A549 (cell line): ENCODE data around the gene RNF4. TPM values are rescaled to one million over a fixed set of nuclear protein-coding genes. Genes with fewer than 3 reads are reported as not detected.

ENCODE experiments used
- ATAC-seq, 2 experiments: fragments of 200-7000 bp in 1 of 2; fragments of >200 bp in 1 of 2; cut with Nextera tagmentation in 1 of 2; cut with Tn5 transposase in 1 of 2; 3 replicates each; pipeline versions ENCODE4 v1.8.0 to v1.9.1; 2018 to 2020; ENCODE audit warnings: mild to moderate bottlenecking in 1 of 2, moderate library complexity in 1 of 2
- CTCF ChIA-PET: fragments of 300-600 bp; sonication (Branson Sonifier 250); formaldehyde crosslinking; extraction: SDS; loops from one replicate; lab custom pipeline; 2021; ENCODE audit warnings: antibody characterized with exemption, inconsistent platforms; lab: Yijun Ruan, JAX
- POLR2A ChIA-PET: fragments of 350-600 bp; formaldehyde crosslinking; extraction: SDS; loops from one replicate; lab custom pipeline; 2021; ENCODE audit warnings: antibody characterized with exemption, inconsistent platforms; lab: Yijun Ruan, JAX
- DNase-seq, 2 experiments: peaks; one replicate each; pipeline versions ENCODE4 v3.0.0 to v3.0.0-alpha.2; 2011 to 2016; ENCODE audit warnings: low read depth in 1 of 2, low spot score in 1 of 2
- FAIRE-seq: peaks from 2 replicates; lab custom pipeline; 2011; peaks lifted over from hg19 to GRCh38; lab: Jason Lieb, UNC
- H3K27ac ChIP-seq, 2 experiments: fragments of >200 bp; sonication (Bioruptor Twin); formaldehyde crosslinking; 3 replicates each; pipeline ENCODE4 v1.5.1; 2016 to 2017
- H3K4me1 ChIP-seq: fragments of >200 bp; sonication (Bioruptor Twin); formaldehyde crosslinking; 3 replicates; pipeline ENCODE4 v1.6.1; 2016
- H3K4me2 ChIP-seq: fragments of >200 bp; sonication (Bioruptor Twin); formaldehyde crosslinking; 3 replicates; pipeline ENCODE4 v1.6.1; 2016
- H3K4me3 ChIP-seq: fragments of >200 bp; sonication (Bioruptor Twin); formaldehyde crosslinking; 3 replicates; pipeline ENCODE4 v1.5.1; 2016
- H3K9me3 ChIP-seq: fragments of >200 bp; sonication (Bioruptor Twin); formaldehyde crosslinking; 3 replicates; pipeline ENCODE4 v1.6.1; 2016
- ATOH8 ChIP-seq: fragments of 250-450 bp; sonication (Bioruptor Pico); IDR thresholded peaks from 2 replicates; pipeline ENCODE4 v1.5.0; 2020; ENCODE audit warnings: low read depth, mild to moderate bottlenecking, moderate library complexity
- CHD2 ChIP-seq: fragments of 150-350 bp; IDR thresholded peaks from 2 replicates; pipeline ENCODE4 v1.6.1; 2014; ENCODE audit warnings: low read length; ENCODE audit not compliant: partially characterized antibody
- EHMT2 ChIP-seq: fragments of 200-600 bp; sonication (generic); IDR thresholded peaks from 2 replicates; pipeline ENCODE4 v1.6.1; 2016; ENCODE audit warnings: antibody characterized with exemption, low read depth, mild to moderate bottlenecking, moderate library complexity
- ELK1 ChIP-seq: fragments of 150-350 bp; IDR thresholded peaks from 2 replicates; pipeline ENCODE4 v1.6.1; 2014; ENCODE audit warnings: low read depth, mild to moderate bottlenecking, low read length
- EP300 ChIP-seq, 2 experiments: fragments of >200 bp; sonication (Bioruptor Twin); formaldehyde crosslinking; IDR thresholded peaks; 2 replicates in 1 of 2; 3 replicates in 1 of 2; pipeline ENCODE4 v1.6.1; 2016 to 2017
- ESRRA ChIP-seq: fragments of 150-350 bp; IDR thresholded peaks from 2 replicates; pipeline ENCODE4 v1.6.1; 2014; ENCODE audit warnings: mild to moderate bottlenecking, low read length, borderline replicate concordance
- FOSB ChIP-seq: fragments of 250-450 bp; sonication (Bioruptor Pico); IDR thresholded peaks from 2 replicates; pipeline ENCODE4 v1.5.0; 2020; ENCODE audit warnings: mild to moderate bottlenecking, moderate library complexity
- FOSL2 ChIP-seq, 2 experiments: fragments of 450-650 bp in 1 of 2; fragments of >200 bp in 1 of 2; sonication (Bioruptor Twin) in 1 of 2; formaldehyde crosslinking; IDR thresholded peaks; 2 replicates each; pipeline versions ENCODE4 v1.5.0 to v1.6.1; 2016 to 2020; ENCODE audit warnings: mild to moderate bottlenecking in 1 of 2, moderate library complexity in 1 of 2
- GATA3 ChIP-seq: IDR thresholded peaks from 2 replicates; pipeline ENCODE4 v1.6.1; 2012; ENCODE audit warnings: borderline replicate concordance
- HDAC2 ChIP-seq: fragments of 200-600 bp; sonication (generic); IDR thresholded peaks from 2 replicates; pipeline ENCODE4 v1.6.1; 2016
- HMGXB4 ChIP-seq: fragments of 250-450 bp; sonication (Bioruptor Pico); IDR thresholded peaks from 2 replicates; pipeline ENCODE4 v1.5.0; 2021; ENCODE audit warnings: mild to moderate bottlenecking, moderate library complexity, borderline replicate concordance
- HOXA7 ChIP-seq: fragments of 250-450 bp; sonication (Bioruptor Pico); IDR thresholded peaks from 2 replicates; pipeline ENCODE4 v1.5.0; 2020; ENCODE audit warnings: mild to moderate bottlenecking, moderate library complexity
- JUNB ChIP-seq: fragments of >200 bp; sonication (Bioruptor Twin); formaldehyde crosslinking; IDR thresholded peaks from 2 replicates; pipeline ENCODE4 v1.6.1; 2016
- MAX ChIP-seq: IDR thresholded peaks from 2 replicates; pipeline ENCODE4 v1.6.1; 2012
- NPAS2 ChIP-seq: fragments of 250-450 bp; sonication (Bioruptor Pico); IDR thresholded peaks from 2 replicates; pipeline ENCODE4 v1.8.0; 2022; ENCODE audit warnings: mild to moderate bottlenecking, moderate library complexity, borderline replicate concordance
- NR3C1 ChIP-seq: fragments of >200 bp; sonication (Bioruptor Twin); formaldehyde crosslinking; IDR thresholded peaks from 3 replicates; pipeline ENCODE4 v1.6.1; 2017
- PHF8 ChIP-seq: fragments of 200-600 bp; sonication (generic); IDR thresholded peaks from 2 replicates; pipeline ENCODE4 v1.6.1; 2016; ENCODE audit warnings: low read depth, mild to moderate bottlenecking, antibody characterized with exemption, moderate library complexity, borderline replicate concordance
- RARB ChIP-seq: fragments of 250-450 bp; sonication (Bioruptor Pico); IDR thresholded peaks from 2 replicates; pipeline ENCODE4 v1.8.0; 2021; ENCODE audit warnings: mild to moderate bottlenecking, moderate library complexity
- RCOR1 ChIP-seq: fragments of 150-350 bp; IDR thresholded peaks from 2 replicates; pipeline ENCODE4 v1.6.1; 2014; ENCODE audit warnings: antibody characterized with exemption, low read length, low read depth
- RFX5 ChIP-seq: fragments of 450-650 bp; IDR thresholded peaks from 2 replicates; pipeline ENCODE4 v1.7.1; 2014; ENCODE audit warnings: antibody characterized with exemption, mild to moderate bottlenecking, moderate library complexity
- SMC3 ChIP-seq: fragments of >200 bp; sonication (Bioruptor Twin); formaldehyde crosslinking; IDR thresholded peaks from 3 replicates; pipeline ENCODE4 v1.6.1; 2018; ENCODE audit warnings: inconsistent platforms
- TFCP2L1 ChIP-seq: fragments of 250-450 bp; sonication (Bioruptor Pico); IDR thresholded peaks from 2 replicates; pipeline ENCODE4 v1.5.0; 2021; ENCODE audit warnings: mild to moderate bottlenecking
- ZC3H11A ChIP-seq: fragments of 450-650 bp; IDR thresholded peaks from 2 replicates; pipeline ENCODE4 v1.6.1; 2014; ENCODE audit warnings: antibody characterized with exemption, mild to moderate bottlenecking
- ZNF302 ChIP-seq: fragments of 250-450 bp; sonication (Bioruptor Pico); IDR thresholded peaks from 2 replicates; pipeline ENCODE4 v1.9.0; 2021; ENCODE audit warnings: inconsistent platforms, mild to moderate bottlenecking, moderate library complexity
- ZSCAN20 ChIP-seq: fragments of 250-450 bp; sonication (Bioruptor Pico); IDR thresholded peaks from 2 replicates; pipeline ENCODE4 v1.8.0; 2022; ENCODE audit warnings: mild to moderate bottlenecking, moderate library complexity
- WGBS: methylation state at CpG from one replicate; pipeline ENCODE4 v1.1.6; 2017; ENCODE audit errors: missing lambda C conversion rate; 5-methylcytosine and 5-hydroxymethylcytosine counted together
- polyA plus RNA-seq, 4 experiments: library from polyadenylated mRNA; depleted of rRNA in 3 of 4; stranded (reverse); fragments of >200 nt; fragmentation: RNase III in 1 of 4; extraction: RNeasy Plus Mini Kit Qiagen cat#74134 plus additional on column Dnase treatment in 1 of 4; gene quantifications; 2 replicates in 3 of 4; 3 replicates in 1 of 4; pipeline ENCODE4 v1.2.3, GENCODE V29; 2011 to 2017

RNF4 gene
- polyA plus RNA-seq, 2 of the 4 experiments (the other 2 are of a cell fraction): 65.8 to 93.5 TPM

- ATAC-seq: peak in 1 of 2 experiments; percentile 10; a peak in 2 of 6 replicates
- H3K9me3 ChIP-seq: no peaks in the 10 kb centered on the region
- peak overlapping the region in 1 of 2 experiments; percentile 68; a peak in 3 of 6 replicates for H3K27ac ChIP-seq
- TF ChIP-seq ATOH8 (CRISPR knock-in tag) (no peak), RFX5 (no peak), FOSB (CRISPR knock-in tag) (no peak), ZNF302 (no peak), RCOR1 (no peak), RARB (CRISPR knock-in tag) (no peak), NR3C1 (no peak), EHMT2 (no peak), TFCP2L1 (CRISPR knock-in tag) (no peak), PHF8 (no peak), JUNB (no peak), EP300 (IDR thresholded peaks at IDR 0.05) (no peak), SMC3 (no peak), CHD2 (no peak), ZC3H11A (no peak), HDAC2 (no peak)
- TF ChIP-seq, all 56 proteins: peak for 0
- Histone ChIP-seq H3K4me1 (peaks cover 8% of the 10 kb centered on the region), H3K4me2 (no peak overlapping the region), H3K4me3 (no peak overlapping the region)
- POLR2A ChIA-PET: no interaction called here
- 83% methylated on average over 7 of the region's 20 CpGs for WGBS
- FAIRE-seq: no peak
- DNase-seq: no peak
- CTCF ChIA-PET: interaction anchor here (0.6 to 1.5 kb wide), 2 partner anchors 10 to 14 kb away, joined by 3 to 5 read pairs; partner anchors contain the start of gene CFAP99
These were observed 35.8 kb upstream of the RNF4 start for GRCh38 chr4:2432991-2433530.

- ATAC-seq (no peak), DNase-seq (no peak), FAIRE-seq (no peak)
- no peak for TF ChIP-seq HDAC2
- no peak for TF ChIP-seq JUNB
- no peak for TF ChIP-seq MAX
- TF ChIP-seq ELK1: no peak
- no peak for TF ChIP-seq GATA3
- TF ChIP-seq ZSCAN20 (CRISPR knock-in tag): no peak
- TF ChIP-seq NPAS2 (CRISPR knock-in tag): no peak
- TF ChIP-seq FOSL2 (IDR thresholded peaks at IDR 0.05): no peak
- TF ChIP-seq FOSL2 (CRISPR knock-in tag; IDR thresholded peaks at IDR 0.05): no peak
- no peak for TF ChIP-seq ESRRA
- no peak for TF ChIP-seq HOXA7 (CRISPR knock-in tag)
- no peak for TF ChIP-seq HMGXB4
- TF ChIP-seq NR3C1: no peak
- no peak for TF ChIP-seq FOSB (CRISPR knock-in tag)
- CTCF ChIA-PET: interaction anchor here (0.6 to 1.5 kb wide), 5 partner anchors 11 to 214 kb away, joined by 3 to 5 read pairs (median 3); partner anchors contain the start of gene CFAP99
- 83% methylated on average over 24 of the region's 29 CpGs for WGBS
- POLR2A ChIA-PET: no interaction called here
- Histone ChIP-seq H3K4me2 (no peak overlapping the region), H3K9me3 (no peaks in the 10 kb centered on the region), H3K4me1 (peaks cover 8% of the 10 kb centered on the region), H3K27ac (peak overlapping the region in 1 of 2 experiments; percentile 68; a peak in 3 of 6 replicates), H3K4me3 (no peak overlapping the region)
These were observed 35.1 kb upstream of the RNF4 start for GRCh38 chr4:2433609-2434350.
